Lower leg skin (tissue), 3 donors: ENCODE measurements around the gene CAP2.

Source experiments
- CTCF ChIP-seq, 3 donors: fragments of 450-650 bp; IDR thresholded peaks; one replicate each; pipeline ENCODE4 v1.5.1; 2016; ENCODE audit warnings: antibody characterized with exemption in 3 of 3, mild to moderate bottlenecking in 3 of 3, moderate library complexity in 2 of 3
- POLR2A ChIP-seq, 2 donors: fragments of 450-650 bp; IDR thresholded peaks; one replicate each; pipeline ENCODE4 v1.6.1; 2016 to 2017; ENCODE audit warnings: antibody characterized with exemption in 2 of 2, mild to moderate bottlenecking in 1 of 2, moderate library complexity in 1 of 2

- no peak for TF ChIP-seq CTCF (IDR thresholded peaks at IDR 0.05)
- no peak for TF ChIP-seq POLR2A (IDR thresholded peaks at IDR 0.05)
These were observed 108.0 kb downstream of the CAP2 start for GRCh38 chr6:17501442-17501841.
